HepG2 (cell line): ENCODE data around the gene SRSF8. TPM values are rescaled to one million over a fixed set of nuclear protein-coding genes. Genes with fewer than 3 reads are reported as not detected.

Experiments
- ATAC-seq: fragments of 200-7000 bp; cut with Tn5 transposase; 3 replicates; pipeline ENCODE4 v1.9.1; 2020; ENCODE audit warnings: mild to moderate bottlenecking, moderate library complexity
- BruUV-seq: library from RNA; stranded (reverse); fragments of 400-500 nt; replicated peaks from 2 replicates; lab custom pipeline; 2021; lab: Mats Ljungman, UMichigan
- CTCF ChIA-PET: fragments of 300-600 bp; formaldehyde crosslinking; extraction: SDS; loops from one replicate; lab custom pipeline; 2021; ENCODE audit warnings: low total read pairs, inconsistent platforms, low intra/inter-chr PET ratio; lab: Yijun Ruan, JAX
- POLR2A ChIA-PET: fragments of 350-600 bp; sonication (Branson Sonifier 250); formaldehyde crosslinking; loops from one replicate; lab custom pipeline; 2020; ENCODE audit warnings: antibody characterized with exemption, inconsistent platforms; lab: Yijun Ruan, JAX
- DNase-seq: peaks from one replicate; pipeline ENCODE4 v3.0.0-alpha.2; 2015; ENCODE audit warnings: low spot score
- FAIRE-seq: peaks from 3 replicates; lab custom pipeline; 2011; peaks lifted over from hg19 to GRCh38; lab: Jason Lieb, UNC
- H2AFZ ChIP-seq: one replicate; pipeline ENCODE4 v1.6.1; 2011; ENCODE audit warnings: low read length, inconsistent platforms
- H3K27ac ChIP-seq: fragments of 300-600 bp; 3 replicates; pipeline ENCODE4 v1.8.0; 2011; ENCODE audit warnings: mixed run types, mild to moderate bottlenecking, mixed read lengths, low read length, inconsistent platforms; ENCODE audit not compliant: insufficient read depth; ENCODE audit errors: extremely low read length
- H3K27me3 ChIP-seq, 2 experiments: fragments of 200-600 bp in 1 of 2; 2 replicates in 1 of 2; 3 replicates in 1 of 2; pipeline versions ENCODE4 v1.6.0 to v1.8.0; 2011; ENCODE audit warnings: low read length in 2 of 2, mild to moderate bottlenecking in 2 of 2, moderate library complexity in 2 of 2, inconsistent platforms in 1 of 2; ENCODE audit not compliant: insufficient read depth in 2 of 2, control insufficient read depth in 1 of 2
- H3K36me3 ChIP-seq, 2 experiments: fragments of 200-600 bp in 1 of 2; replicated peaks in 1 of 2; 2 replicates in 1 of 2; 3 replicates in 1 of 2; pipeline versions ENCODE4 v1.5.1 to v1.8.0; 2011; ENCODE audit warnings: low read length in 2 of 2, inconsistent platforms in 1 of 2; ENCODE audit not compliant: insufficient read depth in 2 of 2, control insufficient read depth in 1 of 2
- H3K4me1 ChIP-seq: 2 replicates; pipeline ENCODE4 v1.5.1; 2012; ENCODE audit warnings: low read length, inconsistent platforms; ENCODE audit not compliant: insufficient read depth
- H3K4me2 ChIP-seq: 2 replicates; pipeline ENCODE4 v1.6.0; 2011; ENCODE audit warnings: low read depth, low read length, inconsistent platforms
- H3K4me3 ChIP-seq, 3 experiments: fragments of 200-600 bp in 1 of 3; sonication (generic), shearing (Covaris generic) in 1 of 3; replicated peaks in 1 of 3; 2 replicates each; pipeline ENCODE4 v1.5.1; 2011 to 2016; ENCODE audit warnings: low read length in 3 of 3, inconsistent platforms in 2 of 3, low read depth in 2 of 3, mild to moderate bottlenecking in 2 of 3, control low read depth in 1 of 3, mixed read lengths in 1 of 3; ENCODE audit not compliant: insufficient read depth in 1 of 3
- H3K79me2 ChIP-seq: one replicate; pipeline ENCODE4 v1.6.1; 2011; ENCODE audit warnings: low read length, inconsistent platforms; ENCODE audit not compliant: insufficient read depth
- H3K9ac ChIP-seq: 2 replicates; pipeline ENCODE4 v1.6.0; 2011; ENCODE audit warnings: mild to moderate bottlenecking, low read depth, low read length, inconsistent platforms; ENCODE audit not compliant: insufficient read depth
- H3K9me3 ChIP-seq: 2 replicates; pipeline ENCODE4 v1.5.1; 2012; ENCODE audit warnings: mild to moderate bottlenecking, low read length
- H4K20me1 ChIP-seq: 2 replicates; pipeline ENCODE4 v1.6.0; 2011; ENCODE audit warnings: inconsistent platforms, mild to moderate bottlenecking, low read length, moderate library complexity; ENCODE audit not compliant: insufficient read depth
- CBFB ChIP-seq: sonication (generic); formaldehyde crosslinking; IDR thresholded peaks from 2 replicates; pipeline ENCODE4 v1.4.0; 2020; ENCODE audit warnings: missing genetic modification reagents
- CHD2 ChIP-seq: IDR thresholded peaks from 2 replicates; pipeline ENCODE4 v1.6.1; 2011; ENCODE audit warnings: low read depth, low read length, improper control_type of control experiment
- HMG20A ChIP-seq: IDR thresholded peaks from 2 replicates; pipeline ENCODE4 v1.6.1; 2016; ENCODE audit warnings: borderline replicate concordance
- KDM5B ChIP-seq: sonication (generic); formaldehyde crosslinking; IDR thresholded peaks from 2 replicates; pipeline ENCODE4 v1.4.0; 2020; ENCODE audit warnings: missing genetic modification reagents, mild to moderate bottlenecking, borderline replicate concordance
- MATR3 ChIP-seq: sonication (generic); formaldehyde crosslinking; IDR thresholded peaks from 2 replicates; pipeline ENCODE4 v1.4.0; 2020; ENCODE audit warnings: missing genetic modification reagents
- NCOR1 ChIP-seq: fragments of 200-600 bp; sonication (generic); IDR thresholded peaks from 2 replicates; pipeline ENCODE4 v1.7.0; 2017; ENCODE audit warnings: antibody characterized with exemption, low read length, borderline replicate concordance
- REL ChIP-seq: sonication (generic); formaldehyde crosslinking; conservative IDR thresholded peaks from 2 replicates; pipeline ENCODE4 v1.8.0; 2022; ENCODE audit warnings: mild to moderate bottlenecking, missing genetic modification reagents, moderate library complexity
- ZHX2 ChIP-seq, 2 experiments: sonication (generic) in 1 of 2; formaldehyde crosslinking in 1 of 2; IDR thresholded peaks; 2 replicates each; pipeline versions ENCODE4 v1.6.1 to v1.9.0; 2014 to 2022; ENCODE audit warnings: antibody characterized with exemption in 1 of 2, borderline replicate concordance in 1 of 2, inconsistent platforms in 1 of 2, low read depth in 1 of 2, missing genetic modification reagents in 1 of 2
- ZKSCAN1 ChIP-seq: fragments of 150-350 bp; IDR thresholded peaks from 2 replicates; pipeline ENCODE4 v1.6.1; 2014; ENCODE audit warnings: low read length
- ZNF24 ChIP-seq: fragments of 450-650 bp; IDR thresholded peaks from 2 replicates; pipeline ENCODE4 v1.6.1; 2017; ENCODE audit warnings: antibody characterized with exemption, mild to moderate bottlenecking
- WGBS: methylation state at CpG from one replicate; pipeline ENCODE4 v1.1.6; 2017; ENCODE audit warnings: low lambda C conversion rate; 5-methylcytosine and 5-hydroxymethylcytosine counted together
- in situ Hi-C: cut with HindIII; loops from 2 replicates; pipeline ENCODE4 v1.10.0; 2017; ENCODE audit warnings: low pct_unique_long_range_greater_than_20kb; ENCODE audit not compliant: extremely low pct_ligation_motif_present
- intact Hi-C: fragments of 100-400 bp; cut with micrococcal nuclease; formaldehyde crosslinking; loops from one replicate; pipeline ENCODE4 v1.10.0; 2022; ENCODE audit not compliant: unreplicated experiment
- polyA plus RNA-seq, 8 experiments: library from polyadenylated mRNA; depleted of rRNA in 3 of 8; stranded (reverse) in 7 of 8; unstranded in 1 of 8; fragments of >200 nt; fragmentation: Illumina TruSeq in 4 of 8; extraction: Trizol in 4 of 8; gene quantifications; 2 replicates each; pipeline versions ENCODE4 v1.2.1 to v1.2.3, GENCODE V29; 2011 to 2016; ENCODE audit warnings: low read depth in 4 of 8, missing spikeins in 1 of 8, mixed read lengths in 1 of 8; ENCODE audit not compliant: insufficient read depth in 1 of 8
- total RNA-seq, 5 experiments: library from RNA; depleted of rRNA; stranded (reverse); fragments of >200 nt; fragmentation: Illumina TruSeq; extraction: Trizol; gene quantifications; 2 replicates each; pipeline ENCODE4 v1.2.3, GENCODE V29; 2016; ENCODE audit warnings: low read depth in 1 of 5
- TF ChIP-seq, protein P1 (sequence below), 2 experiments: IDR thresholded peaks; 2 replicates each; pipeline ENCODE4 v1.6.1; 2011 to 2012; ENCODE audit warnings: low read length in 2 of 2, borderline replicate concordance in 1 of 2, low read depth in 1 of 2, mild to moderate bottlenecking in 1 of 2, moderate library complexity in 1 of 2

SRSF8 gene
- total and polyA plus RNA-seq, 2 of the 13 experiments (the other 11 are each of a cell fraction or from before 2014, with no cell fraction given) = 21.8 to 25.8 TPM

DNA sequence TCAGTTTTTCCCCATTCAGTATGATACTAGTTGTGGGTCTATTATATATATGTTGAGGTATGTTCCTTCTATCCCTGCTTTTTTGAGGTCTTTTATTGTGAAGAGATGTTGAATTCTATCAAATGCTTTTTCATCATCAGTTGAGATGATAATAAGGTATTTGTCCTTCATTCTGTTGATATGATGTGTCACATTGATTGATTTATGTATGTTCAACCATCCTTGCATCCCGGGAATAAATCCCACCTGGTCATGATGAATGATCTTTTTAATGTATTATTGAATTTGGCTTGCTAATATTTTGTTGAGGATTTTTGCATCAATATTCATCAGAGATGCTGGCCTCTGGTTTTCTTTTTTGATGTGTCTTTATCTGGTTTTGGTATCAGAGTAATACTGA, 48.9 kb downstream of the SRSF8 start:
- H3K9ac ChIP-seq = no peak overlapping the region
- WGBS = 55% methylated on average over 1 of the region's 1 CpG
- H3K27me3 ChIP-seq = no peaks in the 10 kb centered on the region
- H2AFZ ChIP-seq = no peak overlapping the region
- no peak overlapping the region for H3K4me2 ChIP-seq
- no peak for TF ChIP-seq ZKSCAN1
- no peak for TF ChIP-seq REL (CRISPR knock-in tag)
- no peak for TF ChIP-seq CHD2
- TF ChIP-seq NCOR1 = no peak
- no peak for TF ChIP-seq MATR3
- TF ChIP-seq KDM5B = no peak
- TF ChIP-seq HMG20A (CRISPR knock-in tag) = no peak
- TF ChIP-seq, protein P1, sequence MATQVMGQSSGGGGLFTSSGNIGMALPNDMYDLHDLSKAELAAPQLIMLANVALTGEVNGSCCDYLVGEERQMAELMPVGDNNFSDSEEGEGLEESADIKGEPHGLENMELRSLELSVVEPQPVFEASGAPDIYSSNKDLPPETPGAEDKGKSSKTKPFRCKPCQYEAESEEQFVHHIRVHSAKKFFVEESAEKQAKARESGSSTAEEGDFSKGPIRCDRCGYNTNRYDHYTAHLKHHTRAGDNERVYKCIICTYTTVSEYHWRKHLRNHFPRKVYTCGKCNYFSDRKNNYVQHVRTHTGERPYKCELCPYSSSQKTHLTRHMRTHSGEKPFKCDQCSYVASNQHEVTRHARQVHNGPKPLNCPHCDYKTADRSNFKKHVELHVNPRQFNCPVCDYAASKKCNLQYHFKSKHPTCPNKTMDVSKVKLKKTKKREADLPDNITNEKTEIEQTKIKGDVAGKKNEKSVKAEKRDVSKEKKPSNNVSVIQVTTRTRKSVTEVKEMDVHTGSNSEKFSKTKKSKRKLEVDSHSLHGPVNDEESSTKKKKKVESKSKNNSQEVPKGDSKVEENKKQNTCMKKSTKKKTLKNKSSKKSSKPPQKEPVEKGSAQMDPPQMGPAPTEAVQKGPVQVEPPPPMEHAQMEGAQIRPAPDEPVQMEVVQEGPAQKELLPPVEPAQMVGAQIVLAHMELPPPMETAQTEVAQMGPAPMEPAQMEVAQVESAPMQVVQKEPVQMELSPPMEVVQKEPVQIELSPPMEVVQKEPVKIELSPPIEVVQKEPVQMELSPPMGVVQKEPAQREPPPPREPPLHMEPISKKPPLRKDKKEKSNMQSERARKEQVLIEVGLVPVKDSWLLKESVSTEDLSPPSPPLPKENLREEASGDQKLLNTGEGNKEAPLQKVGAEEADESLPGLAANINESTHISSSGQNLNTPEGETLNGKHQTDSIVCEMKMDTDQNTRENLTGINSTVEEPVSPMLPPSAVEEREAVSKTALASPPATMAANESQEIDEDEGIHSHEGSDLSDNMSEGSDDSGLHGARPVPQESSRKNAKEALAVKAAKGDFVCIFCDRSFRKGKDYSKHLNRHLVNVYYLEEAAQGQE (IDR thresholded peaks at IDR 0.05; ENCODE audit: borderline replicate concordance in 1 of 2, low read depth in 1 of 2, low read length in 2 of 2) = no peak
- no peak for TF ChIP-seq ZNF24
- no peak for TF ChIP-seq CBFB (CRISPR knock-in tag)
- no peak for TF ChIP-seq ZHX2 (IDR thresholded peaks at IDR 0.05; ENCODE audit: low read depth)
- TF ChIP-seq ZHX2 (CRISPR knock-in tag; IDR thresholded peaks at IDR 0.05; ENCODE audit: borderline replicate concordance) = no peak
- in situ Hi-C loops = no loop called here
- no peaks in the 10 kb centered on the region for H3K4me1 ChIP-seq
- no peaks in the 10 kb centered on the region for H3K9me3 ChIP-seq
- intact Hi-C loops = no loop called here
- ChIA-PET POLR2A (no interaction called here), CTCF (no interaction called here)
- H4K20me1 ChIP-seq = no peaks in the 10 kb centered on the region
- no peak overlapping the region for H3K27ac ChIP-seq
- ATAC-seq (no peak), FAIRE-seq (no peak), DNase-seq (no peak)
- BruUV-seq = no TSS peak
- no peaks in the 10 kb centered on the region for H3K79me2 ChIP-seq
- no peak overlapping the region for H3K4me3 ChIP-seq
- H3K36me3 ChIP-seq = no peaks in the 10 kb centered on the region
